ENCODE measurements around the gene EEF2K.

GRCh38 chr16:22323173-22323958 lies 117.3 kb downstream of the EEF2K start:
- TF ChIP-seq CTCF (IDR thresholded peaks at IDR 0.05) (no peak), POLR2A (IDR thresholded peaks at IDR 0.05) (no peak), EP300 (IDR thresholded peaks at IDR 0.05; ENCODE audit: low read depth) (no peak)
